GM12892 (cell line): ENCODE measurements around the gene DNAH14.
"Not testable (repeated sequence)": the region's sequence is repeated elsewhere in the genome, so short reads cannot be mapped to it uniquely, and the experiment has no call there.

Experiments used
- DNase-seq: peaks from one replicate; pipeline ENCODE4 v3.0.0; 2011; ENCODE audit not compliant: insufficient read length
- FAIRE-seq: peaks from 2 replicates; lab custom pipeline; 2011; peaks lifted over from hg19 to GRCh38; lab: Jason Lieb, UNC
- POLR2A ChIP-seq: IDR thresholded peaks from 2 replicates; pipeline ENCODE4 v1.6.1; 2011; ENCODE audit warnings: low read depth, low read length, control low read depth
- POLR2AphosphoS5 ChIP-seq: IDR thresholded peaks from 2 replicates; pipeline ENCODE4 v1.6.1; 2011; ENCODE audit warnings: low read depth, low read length, control low read depth
- TAF1 ChIP-seq: IDR thresholded peaks from 2 replicates; pipeline ENCODE4 v1.6.1; 2011; ENCODE audit warnings: low read depth, mild to moderate bottlenecking, control low read depth, low read length, borderline replicate concordance

The DNAH14 gene

DNA sequence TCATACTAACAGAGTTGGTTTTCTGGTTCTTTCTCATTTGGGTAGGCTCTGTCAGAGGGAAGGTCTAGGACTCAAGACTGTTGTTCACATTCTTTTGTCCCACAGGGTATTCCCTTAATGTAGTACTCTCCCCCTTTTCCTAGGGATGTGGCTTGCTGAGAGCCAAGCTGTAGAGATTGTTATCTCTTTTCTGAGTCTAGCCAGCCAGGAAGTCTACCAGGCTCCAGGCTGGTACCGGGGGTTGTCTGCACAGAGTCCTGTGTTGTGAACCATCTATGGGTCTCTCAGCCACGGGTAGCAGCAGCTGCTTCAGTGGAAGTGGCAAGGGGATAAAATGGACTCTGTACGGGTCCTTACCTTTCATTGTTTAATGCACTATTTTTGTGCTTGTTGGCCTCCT is 272.0 kb downstream of the DNAH14 start:
- TF ChIP-seq POLR2AphosphoS5 (no peak), TAF1 (no peak), POLR2A (no peak)
- FAIRE-seq (no peak), DNase-seq (no peak)

DNA sequence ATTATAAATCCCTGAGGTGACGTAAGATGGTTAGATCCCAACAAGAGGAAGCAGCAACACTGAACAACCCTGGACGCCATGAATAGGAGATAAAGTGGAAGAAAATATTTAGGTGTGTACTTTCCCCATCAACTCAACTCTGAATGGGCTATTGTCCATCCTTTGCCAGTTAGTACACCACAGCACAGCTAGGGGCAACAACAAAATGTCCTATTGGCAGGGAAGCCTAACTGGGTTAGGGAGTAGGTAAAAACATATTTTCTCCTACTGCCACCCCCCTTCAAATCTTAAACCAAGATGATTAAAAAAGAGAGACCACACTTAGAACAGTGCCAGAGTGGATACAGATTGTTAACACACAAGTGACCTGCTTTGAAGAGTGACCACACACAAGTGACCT is 278.3 kb downstream of the DNAH14 start:
- no peak for TF ChIP-seq POLR2AphosphoS5

DNA sequence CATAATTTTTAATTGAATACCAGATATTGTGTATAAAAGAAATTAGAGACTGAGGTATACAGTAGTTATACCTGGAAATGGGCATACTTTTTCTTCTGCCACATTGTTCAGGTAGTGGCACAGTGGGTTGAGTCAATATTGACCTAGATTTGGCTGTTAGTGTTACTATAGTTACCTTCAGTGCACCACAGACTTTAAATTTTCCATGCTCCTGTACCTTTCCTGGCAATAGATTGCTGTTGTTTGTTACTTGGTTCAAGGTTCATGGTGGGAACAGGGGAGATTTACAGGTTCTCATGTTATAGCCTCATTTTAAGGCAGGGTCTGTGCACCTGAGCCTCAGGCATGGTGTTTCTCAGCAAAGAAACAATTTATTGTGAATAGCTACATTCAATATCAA is 279.7 kb downstream of the DNAH14 start:
- no peak for TF ChIP-seq POLR2AphosphoS5
- no peak for TF ChIP-seq POLR2A
- no peak for TF ChIP-seq TAF1
- no peak for FAIRE-seq
- DNase-seq: no peak

More for the DNA sequence above, 278.3 kb downstream of the DNAH14 start:
- DNase-seq: no peak
- FAIRE-seq: no peak

DNA sequence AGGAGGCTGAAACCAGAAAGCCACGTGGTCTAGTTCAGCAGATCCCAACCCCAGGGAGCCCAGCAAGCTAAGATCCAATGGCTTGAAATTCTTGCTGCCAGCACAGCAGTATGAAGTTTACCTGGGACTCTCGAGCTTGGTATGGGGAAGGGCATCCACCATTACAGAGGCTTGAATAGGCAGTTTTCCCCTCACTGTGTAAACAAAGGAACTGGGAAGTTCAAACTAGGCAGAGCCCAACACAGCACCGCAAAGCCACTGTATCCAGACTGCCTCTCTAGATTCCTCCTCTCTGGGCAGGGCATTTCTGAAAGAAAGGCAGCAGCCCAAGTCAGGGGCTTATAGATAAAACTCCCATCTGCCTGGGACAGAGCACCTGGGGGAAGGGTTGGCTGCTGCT is 280.7 kb downstream of the DNAH14 start:
- DNase-seq, FAIRE-seq: not testable (repeated sequence)

DNA sequence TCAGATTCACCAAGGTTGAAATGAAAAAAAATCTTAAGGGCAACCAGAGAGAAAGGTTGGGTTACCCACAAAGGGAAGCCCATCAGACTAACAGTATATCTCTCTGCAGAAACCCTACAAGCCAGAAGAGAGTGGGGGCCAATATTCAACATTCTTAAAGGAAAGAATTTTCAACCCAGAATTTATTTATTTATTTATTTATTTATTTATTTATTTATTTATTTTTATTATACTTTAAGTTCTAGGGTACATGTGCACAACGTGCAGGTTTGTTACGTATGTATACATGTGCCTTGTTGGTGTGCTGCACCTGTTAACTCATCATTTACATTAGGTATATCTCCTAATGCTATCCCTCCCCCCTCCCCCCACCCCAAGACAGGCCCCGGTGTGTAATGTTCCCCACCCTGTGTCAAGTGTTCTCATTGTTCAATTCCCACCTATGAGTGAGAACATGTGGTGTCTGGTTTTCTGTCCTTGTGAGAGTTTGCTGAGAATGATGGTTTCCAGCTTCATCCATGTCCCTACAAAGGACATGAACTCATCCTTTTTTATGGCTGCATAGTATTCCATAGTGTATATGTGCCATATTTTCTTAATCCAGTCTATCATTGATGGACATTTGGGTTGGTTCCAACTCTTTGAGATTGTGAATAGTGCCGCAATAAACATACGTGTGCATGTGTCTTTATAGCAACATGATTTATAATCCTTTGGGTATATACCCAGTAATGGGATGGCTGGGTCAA is 282.4 kb downstream of the DNAH14 start:
- DNase-seq, FAIRE-seq: not testable (repeated sequence)

DNA sequence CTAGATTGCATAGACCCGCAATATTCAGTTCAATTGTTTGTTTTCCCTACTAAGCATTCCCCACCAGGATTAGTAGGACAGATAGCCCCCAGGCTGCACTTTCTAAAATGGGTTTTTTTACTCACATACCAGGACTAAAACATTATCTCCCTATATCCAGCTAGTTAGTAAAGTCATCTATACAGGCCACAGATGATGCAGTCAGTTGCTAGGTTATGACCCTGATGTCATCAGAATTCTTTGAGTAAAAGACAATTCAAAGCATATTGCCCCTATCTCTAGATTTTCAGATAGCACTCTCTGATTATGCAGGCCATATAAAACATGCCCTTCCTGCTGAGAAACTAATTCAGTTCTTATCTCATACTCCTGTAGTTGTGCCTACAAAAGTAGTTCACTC is 294.8 kb downstream of the DNAH14 start:
- DNase-seq (no peak), FAIRE-seq (no peak)
- TF ChIP-seq POLR2A (no peak), POLR2AphosphoS5 (no peak), TAF1 (no peak)

DNA sequence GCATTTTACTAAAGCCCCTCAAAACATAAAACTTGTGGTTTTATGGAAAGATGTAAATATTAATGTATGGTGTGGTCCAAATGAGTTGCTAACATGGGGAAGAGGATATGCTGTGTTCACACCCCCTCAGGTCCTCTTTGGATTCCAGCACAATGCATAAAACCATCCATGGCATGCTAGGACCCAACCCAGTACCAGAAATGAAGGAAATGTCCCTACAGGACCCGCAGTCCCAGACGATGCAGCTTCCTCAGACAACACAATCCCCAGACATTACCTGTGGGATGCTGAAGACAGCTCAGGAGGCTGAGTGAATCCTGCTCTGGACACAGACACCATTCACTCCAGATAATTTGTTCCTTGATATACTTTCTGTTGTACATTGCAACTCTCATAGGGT is 296.2 kb downstream of the DNAH14 start:
- TF ChIP-seq POLR2AphosphoS5 (no peak), POLR2A (no peak), TAF1 (no peak)
- DNase-seq: no peak
- FAIRE-seq: no peak

DNA sequence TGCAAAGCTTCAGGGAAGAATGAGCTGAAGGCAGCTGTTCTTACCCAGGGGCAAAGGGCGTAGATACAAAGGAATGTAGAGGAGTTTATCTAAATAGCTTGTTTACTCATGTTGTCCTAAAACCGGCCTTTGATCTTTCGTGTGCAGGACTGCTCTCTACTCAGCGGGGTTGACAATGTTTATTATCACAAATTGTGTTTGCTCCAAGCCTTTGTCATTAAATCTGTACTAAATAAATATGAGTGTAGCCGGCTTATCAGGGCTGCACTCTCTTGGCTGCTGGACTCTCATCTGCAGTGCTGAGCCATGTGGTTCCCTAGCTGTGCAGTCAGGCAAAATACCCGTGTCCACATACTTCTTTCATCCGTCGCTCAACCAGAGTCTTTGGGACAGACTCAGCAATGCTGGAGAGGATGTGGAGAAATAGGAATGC is 299.4 kb downstream of the DNAH14 start:
- no peak for FAIRE-seq
- no peak for DNase-seq
- TF ChIP-seq POLR2A (no peak), TAF1 (no peak), POLR2AphosphoS5 (no peak)

DNA sequence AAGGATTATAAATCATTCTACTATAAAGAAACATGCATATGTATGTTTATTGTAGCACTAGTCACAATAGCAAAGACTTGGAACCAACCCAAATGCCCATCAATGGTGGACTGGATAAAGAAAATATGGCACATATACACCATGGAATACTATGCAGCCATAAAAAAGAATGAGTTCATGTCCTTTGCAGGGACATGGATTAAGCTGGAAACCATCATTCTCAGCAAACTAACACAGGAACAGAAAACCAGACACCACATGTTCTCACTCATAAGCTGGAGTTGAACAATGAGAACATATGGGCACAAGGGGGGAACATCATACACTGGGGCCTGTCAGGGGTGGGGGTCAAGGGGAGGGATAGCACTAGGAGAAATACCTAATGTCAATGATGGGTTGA is 300.0 kb downstream of the DNAH14 start:
- FAIRE-seq: not testable (repeated sequence)

DNA sequence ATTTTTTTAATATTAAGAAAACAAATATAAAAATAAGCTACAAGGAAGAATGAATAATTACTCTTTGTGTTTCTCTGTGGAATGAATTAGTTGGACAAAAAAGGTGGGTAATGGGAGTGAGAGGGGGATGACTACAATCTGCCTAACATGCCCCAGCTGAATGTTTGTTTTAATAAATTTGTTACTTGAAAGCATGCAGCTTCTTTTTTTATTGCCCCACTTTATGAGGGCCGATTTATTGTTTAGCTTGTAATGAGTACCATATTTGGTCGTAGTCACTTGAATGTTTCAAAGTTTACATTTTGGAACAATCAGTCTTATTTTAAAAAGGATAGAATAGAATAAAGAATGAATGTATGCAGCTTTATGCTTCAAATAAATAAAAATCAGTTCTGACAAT is 301.0 kb downstream of the DNAH14 start:
- FAIRE-seq (no peak), DNase-seq (no peak)
- TF ChIP-seq TAF1: no peak
- TF ChIP-seq POLR2A: no peak
- no peak for TF ChIP-seq POLR2AphosphoS5

More for the DNA sequence above, 300.0 kb downstream of the DNAH14 start:
- DNase-seq: not testable (repeated sequence)

DNA sequence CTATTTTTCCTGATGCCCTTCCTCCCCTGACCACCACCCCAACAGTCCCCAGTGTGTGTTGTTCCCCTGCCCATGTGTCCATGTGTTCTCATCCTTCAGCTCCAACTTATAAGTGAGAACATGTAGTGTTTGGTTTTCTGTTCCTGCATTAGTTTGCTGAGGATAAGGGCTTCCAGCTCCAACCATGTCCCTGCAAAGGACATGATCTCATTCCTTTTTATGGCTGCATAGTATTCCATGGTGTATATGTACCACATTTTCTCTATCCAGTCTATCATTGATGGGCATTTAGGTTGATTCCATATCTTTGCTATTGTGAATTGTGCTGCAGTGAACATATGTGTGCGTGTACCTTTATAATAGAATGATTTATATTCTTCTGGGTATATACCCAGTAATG is 303.5 kb downstream of the DNAH14 start:
- DNase-seq, FAIRE-seq: not testable (repeated sequence)

DNA sequence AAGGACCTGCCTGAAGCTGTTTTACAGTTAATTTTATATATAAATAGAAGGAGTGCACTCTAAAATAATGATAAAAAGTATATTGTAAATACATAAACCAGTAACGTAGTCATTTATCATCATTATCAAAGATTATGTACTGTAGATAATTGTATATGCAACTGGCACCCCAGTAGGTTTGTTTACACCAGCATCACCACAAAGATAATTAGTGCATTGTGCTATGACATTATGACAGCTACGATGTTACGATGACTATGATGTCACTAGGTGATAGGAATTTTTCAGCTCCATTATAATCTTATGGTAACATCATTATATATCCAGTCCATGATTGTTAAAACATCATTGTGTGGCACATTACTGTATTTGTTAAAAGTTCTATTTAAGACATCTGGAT is 313.1 kb downstream of the DNAH14 start:
- DNase-seq: no peak
- no peak for FAIRE-seq
- no peak for TF ChIP-seq POLR2AphosphoS5

DNA sequence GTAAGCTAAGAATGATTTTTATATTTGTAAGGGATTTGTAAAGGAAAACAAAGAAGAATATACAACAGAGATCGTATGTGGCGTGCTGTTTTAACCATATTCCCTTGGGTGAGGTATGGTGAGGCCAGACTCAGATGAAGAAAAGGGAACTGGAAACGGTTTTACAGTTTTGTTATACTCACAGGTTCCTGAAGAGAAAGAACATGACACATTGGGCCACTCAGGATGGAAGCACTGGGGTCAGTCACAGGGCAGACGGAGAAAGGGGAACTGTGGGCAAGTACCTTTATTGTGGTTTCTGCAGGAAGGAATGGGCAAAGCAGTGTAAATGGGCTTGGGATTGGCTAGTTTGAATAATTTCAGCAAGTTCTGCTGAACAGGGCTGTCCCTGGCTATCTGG is 321.0 kb downstream of the DNAH14 start:
- DNase-seq (no peak), FAIRE-seq (no peak)
- TF ChIP-seq POLR2A (no peak), POLR2AphosphoS5 (no peak), TAF1 (no peak)

DNA sequence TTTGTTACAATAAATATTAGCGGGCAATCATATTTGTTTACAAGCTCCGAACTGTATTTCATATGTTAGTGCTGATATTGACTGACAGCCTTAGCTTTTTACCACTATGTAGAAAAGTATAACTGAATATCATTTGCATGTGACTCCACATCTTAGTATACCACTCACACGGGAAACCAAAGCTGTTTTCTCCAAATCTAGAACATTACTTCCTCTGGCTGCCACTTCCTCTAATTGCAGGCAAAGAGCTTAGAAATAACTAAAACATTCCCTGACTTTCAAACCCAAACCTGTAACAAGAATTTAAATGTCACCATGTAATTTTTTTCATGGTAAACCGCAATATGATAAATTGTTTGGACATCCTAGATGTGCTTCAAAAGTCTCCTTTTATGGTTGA is 323.7 kb downstream of the DNAH14 start:
- DNase-seq: no peak
- TF ChIP-seq POLR2A (no peak), TAF1 (no peak), POLR2AphosphoS5 (no peak)
- no peak for FAIRE-seq
